Endothelial cell of umbilical vein (primary cell): ENCODE results near the gene BNC2. TPM values are rescaled to one million over a fixed set of nuclear protein-coding genes. Genes with fewer than 3 reads are reported as not detected.

ENCODE experiments used
- BruUV-seq: library from RNA; stranded (reverse); fragments of 400-500 nt; replicated peaks from 2 replicates; lab custom pipeline; 2021; lab: Mats Ljungman, UMichigan
- CTCF ChIA-PET: fragments of 300-600, 350-600 bp; sonication (Branson Sonifier 250); formaldehyde crosslinking; loops from one replicate; lab custom pipeline; 2021; ENCODE audit warnings: antibody characterized with exemption, inconsistent platforms; lab: Charles Lee
- POLR2A ChIA-PET: fragments of 300-600, 350-600 bp; sonication (Branson Sonifier 250); formaldehyde crosslinking; loops from one replicate; lab custom pipeline; 2021; ENCODE audit warnings: antibody characterized with exemption, inconsistent platforms; lab: Charles Lee
- DNase-seq: peaks from one replicate; pipeline ENCODE4 v3.0.0-alpha.2; 2011; ENCODE audit warnings: low read depth, low spot score
- FAIRE-seq: peaks from 2 replicates; lab custom pipeline; 2011; peaks lifted over from hg19 to GRCh38; lab: Jason Lieb, UNC
- H2AFZ ChIP-seq: 2 replicates; pipeline ENCODE4 v1.6.0; 2012; ENCODE audit warnings: low read depth, low read length, control low read depth, inconsistent platforms
- H3K27ac ChIP-seq: 2 replicates; pipeline ENCODE4 v1.5.1; 2011; ENCODE audit warnings: low read depth, mild to moderate bottlenecking, control low read depth, low read length, moderate library complexity; ENCODE audit not compliant: insufficient read depth
- H3K27me3 ChIP-seq, 2 experiments: 2 replicates each; pipeline versions ENCODE4 v1.6.0 to v1.6.1; 2011; ENCODE audit warnings: low read length in 2 of 2, mixed read lengths in 1 of 2; ENCODE audit not compliant: control insufficient read depth in 2 of 2, insufficient read depth in 2 of 2
- H3K36me3 ChIP-seq, 2 experiments: 2 replicates in 1 of 2; 3 replicates in 1 of 2; pipeline ENCODE4 v1.5.1; 2011; ENCODE audit warnings: low read length in 2 of 2, mild to moderate bottlenecking in 1 of 2, moderate library complexity in 1 of 2; ENCODE audit not compliant: control insufficient read depth in 2 of 2, insufficient read depth in 2 of 2; ENCODE audit errors: extremely low read depth in 1 of 2
- H3K4me1 ChIP-seq: 3 replicates; pipeline ENCODE4 v1.5.1; 2011; ENCODE audit warnings: mild to moderate bottlenecking, low read length; ENCODE audit not compliant: control insufficient read depth, insufficient read depth; ENCODE audit errors: extremely low read depth
- H3K4me2 ChIP-seq: 2 replicates; pipeline ENCODE4 v1.6.1; 2011; ENCODE audit warnings: low read length, control low read depth, mixed read lengths; ENCODE audit not compliant: insufficient read depth
- H3K4me3 ChIP-seq, 3 experiments: fragments of 200-600 bp in 1 of 3; sonication (generic), shearing (Covaris generic) in 1 of 3; replicated peaks in 1 of 3; 2 replicates each; pipeline ENCODE4 v1.5.1; 2011 to 2016; ENCODE audit warnings: control low read depth in 3 of 3, low read length in 3 of 3, mild to moderate bottlenecking in 2 of 3, inconsistent platforms in 1 of 3, low read depth in 1 of 3, moderate library complexity in 1 of 3; ENCODE audit not compliant: insufficient read depth in 1 of 3
- H3K79me2 ChIP-seq: 2 replicates; pipeline ENCODE4 v1.6.0; 2012; ENCODE audit warnings: low read length, inconsistent platforms; ENCODE audit not compliant: control insufficient read depth, insufficient read depth
- H3K9ac ChIP-seq: replicated peaks from 2 replicates; pipeline ENCODE3; 2011; ENCODE audit warnings: low read length, control low read depth; ENCODE audit not compliant: insufficient read depth; ENCODE audit errors: extremely low read depth
- H3K9me1 ChIP-seq: replicated peaks from 3 replicates; pipeline ENCODE4 v1.6.0; 2011; ENCODE audit warnings: mild to moderate bottlenecking, low read length; ENCODE audit not compliant: control insufficient read depth, insufficient read depth; ENCODE audit errors: extremely low read depth
- H3K9me3 ChIP-seq: replicated peaks from 2 replicates; pipeline ENCODE4 v1.5.1; 2012; ENCODE audit warnings: low read length, inconsistent platforms; ENCODE audit not compliant: control insufficient read depth, insufficient read depth
- H4K20me1 ChIP-seq: replicated peaks from 2 replicates; pipeline ENCODE3; 2011; ENCODE audit warnings: mild to moderate bottlenecking, low read length; ENCODE audit not compliant: control insufficient read depth, insufficient read depth; ENCODE audit errors: extremely low read depth
- EZH2 ChIP-seq: IDR thresholded peaks from 2 replicates; pipeline ENCODE4 v1.6.1; 2012; ENCODE audit warnings: borderline replicate concordance, low read depth, mild to moderate bottlenecking, moderate library complexity, low read length, inconsistent platforms; ENCODE audit not compliant: severe bottlenecking
- FOS ChIP-seq: IDR thresholded peaks from 2 replicates; pipeline ENCODE4 v1.6.1; 2011; ENCODE audit warnings: mild to moderate bottlenecking, low read length, moderate library complexity, borderline replicate concordance; ENCODE audit not compliant: insufficient read depth
- GATA2 ChIP-seq: IDR thresholded peaks from 2 replicates; pipeline ENCODE4 v1.7.0; 2011; ENCODE audit warnings: low read depth, mild to moderate bottlenecking, moderate library complexity, mixed read lengths, low read length; ENCODE audit not compliant: insufficient read length, insufficient read depth
- JUN ChIP-seq: IDR thresholded peaks from 2 replicates; pipeline ENCODE4 v1.6.1; 2011; ENCODE audit warnings: borderline replicate concordance, low read depth; ENCODE audit not compliant: insufficient read length, insufficient read depth
- MYC ChIP-seq: IDR thresholded peaks from one replicate; pipeline ENCODE4 v1.6.1; 2011; ENCODE audit warnings: mild to moderate bottlenecking, low read depth, low read length
- POLR2A ChIP-seq: IDR thresholded peaks from 2 replicates; pipeline ENCODE4 v1.6.1; 2012; ENCODE audit warnings: low read depth, mild to moderate bottlenecking, control low read depth, low read length
- POLR2AphosphoS5 ChIP-seq: IDR thresholded peaks from 2 replicates; pipeline ENCODE4 v1.6.1; 2012; ENCODE audit warnings: low read depth, mild to moderate bottlenecking, control low read depth, low read length, moderate library complexity; ENCODE audit not compliant: insufficient read depth
- dilution Hi-C: fragments of 300-500 bp; cut with MboI; formaldehyde crosslinking; loops from one replicate; pipeline ENCODE4 v1.15.0; 2019; ENCODE audit warnings: low sequenced_read_pairs; ENCODE audit not compliant: extremely low pct_ligation_motif_present
- intact Hi-C: fragments of 100-400 bp; cut with micrococcal nuclease; formaldehyde crosslinking; loops from one replicate; pipeline ENCODE4 v1.10.0; 2022
- polyA plus RNA-seq, 4 experiments: library from polyadenylated mRNA; depleted of rRNA in 3 of 4; stranded (reverse) in 3 of 4; unstranded in 1 of 4; fragments of >200 nt; gene quantifications; 2 replicates each; pipeline versions ENCODE4 v1.2.1 to v1.2.3, GENCODE V29; 2011 to 2012; ENCODE audit warnings: missing spikeins in 1 of 4
- total RNA-seq: library from RNA; stranded (reverse); gene quantifications from 2 replicates; pipeline ENCODE4 v1.2.3, GENCODE V29; 2021
- TF ChIP-seq, protein P1 (sequence below): IDR thresholded peaks from 2 replicates; pipeline ENCODE4 v1.6.1; 2011; ENCODE audit not compliant: insufficient read depth, insufficient read length
- TF ChIP-seq, protein P2 (sequence below), 2 donors: IDR thresholded peaks; 1 replicate in 1 of 2; 2 replicates in 1 of 2; pipeline ENCODE4 v1.5.1; 2011; ENCODE audit warnings: low read length in 2 of 2, mild to moderate bottlenecking in 2 of 2, moderate library complexity in 2 of 2, control low read depth in 1 of 2, inconsistent platforms in 1 of 2, low read depth in 1 of 2; ENCODE audit not compliant: insufficient read depth in 1 of 2; ENCODE audit errors: extremely low read depth in 1 of 2

Gene BNC2
- total and polyA plus RNA-seq, 2 donors (not counting 3 experiments of a cell fraction or from before 2014, with no cell fraction given), result 12.1 to 34.3 TPM

DNA sequence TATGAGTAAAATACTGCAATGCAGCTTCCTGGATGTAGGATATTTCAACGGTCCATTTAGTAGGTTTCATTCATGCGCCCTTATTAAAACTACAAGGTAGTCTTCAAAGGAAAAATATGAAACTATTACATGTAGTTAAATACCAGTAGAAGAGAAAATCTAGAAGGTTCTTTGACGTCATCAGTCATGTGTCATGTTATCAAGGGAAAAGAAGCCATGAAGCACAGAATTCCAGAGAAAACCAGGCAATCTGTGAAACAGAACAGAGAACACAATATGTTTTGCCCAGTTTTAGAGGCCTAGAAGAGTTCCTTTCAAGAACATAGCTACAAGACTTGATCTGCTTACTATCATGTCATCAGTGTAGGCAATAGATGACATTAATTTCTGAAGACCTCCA lies 38.4 kb downstream of the BNC2 start:
- Histone ChIP-seq H3K4me2 (no peak overlapping the region), H3K4me3 (no peak overlapping the region), H3K4me1 (peaks cover 4% of the 10 kb centered on the region), H3K9me1 (no peaks in the 10 kb centered on the region), H2AFZ (no peak overlapping the region), H3K27me3 (no peaks in the 10 kb centered on the region), H3K9ac (no peak overlapping the region), H3K27ac (no peak overlapping the region), H3K36me3 (no peaks in the 10 kb centered on the region), H3K79me2 (no peaks in the 10 kb centered on the region), H4K20me1 (no peaks in the 10 kb centered on the region), H3K9me3 (no peaks in the 10 kb centered on the region)
- ChIA-PET CTCF (no interaction called here), POLR2A (no interaction called here)
- BruUV-seq, result no TSS peak
- FAIRE-seq (no peak), DNase-seq (no peak)
- TF ChIP-seq JUN (no peak), POLR2AphosphoS5 (no peak), GATA2 (no peak), FOS (no peak), EZH2 (no peak), MYC (no peak), POLR2A (no peak)
- TF ChIP-seq, protein P1, sequence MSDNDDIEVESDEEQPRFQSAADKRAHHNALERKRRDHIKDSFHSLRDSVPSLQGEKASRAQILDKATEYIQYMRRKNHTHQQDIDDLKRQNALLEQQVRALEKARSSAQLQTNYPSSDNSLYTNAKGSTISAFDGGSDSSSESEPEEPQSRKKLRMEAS, result no peak
- TF ChIP-seq, protein P2, sequence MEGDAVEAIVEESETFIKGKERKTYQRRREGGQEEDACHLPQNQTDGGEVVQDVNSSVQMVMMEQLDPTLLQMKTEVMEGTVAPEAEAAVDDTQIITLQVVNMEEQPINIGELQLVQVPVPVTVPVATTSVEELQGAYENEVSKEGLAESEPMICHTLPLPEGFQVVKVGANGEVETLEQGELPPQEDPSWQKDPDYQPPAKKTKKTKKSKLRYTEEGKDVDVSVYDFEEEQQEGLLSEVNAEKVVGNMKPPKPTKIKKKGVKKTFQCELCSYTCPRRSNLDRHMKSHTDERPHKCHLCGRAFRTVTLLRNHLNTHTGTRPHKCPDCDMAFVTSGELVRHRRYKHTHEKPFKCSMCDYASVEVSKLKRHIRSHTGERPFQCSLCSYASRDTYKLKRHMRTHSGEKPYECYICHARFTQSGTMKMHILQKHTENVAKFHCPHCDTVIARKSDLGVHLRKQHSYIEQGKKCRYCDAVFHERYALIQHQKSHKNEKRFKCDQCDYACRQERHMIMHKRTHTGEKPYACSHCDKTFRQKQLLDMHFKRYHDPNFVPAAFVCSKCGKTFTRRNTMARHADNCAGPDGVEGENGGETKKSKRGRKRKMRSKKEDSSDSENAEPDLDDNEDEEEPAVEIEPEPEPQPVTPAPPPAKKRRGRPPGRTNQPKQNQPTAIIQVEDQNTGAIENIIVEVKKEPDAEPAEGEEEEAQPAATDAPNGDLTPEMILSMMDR (IDR thresholded peaks at IDR 0.05; ENCODE audit: extremely low read depth in 1 of 2, insufficient read depth in 1 of 2, low read depth in 1 of 2, low read length in 2 of 2), result no peak
- intact Hi-C loops (no loop called here), dilution Hi-C loops (no loop called here)
